Suprapubic skin (tissue), 4 donors: Measurements from ENCODE around the gene NDST3.

Experiments used
- POLR2A ChIP-seq, 2 donors: fragments of 450-650 bp; IDR thresholded peaks; one replicate each; pipeline ENCODE4 v1.6.1; 2017; ENCODE audit warnings: antibody characterized with exemption in 2 of 2, mild to moderate bottlenecking in 2 of 2, moderate library complexity in 2 of 2
- POLR2AphosphoS5 ChIP-seq, 3 donors: sonication (generic); formaldehyde crosslinking; IDR thresholded peaks; one replicate each; pipeline ENCODE4 v1.6.1; 2017; ENCODE audit warnings: antibody characterized with exemption in 3 of 3
- TF ChIP-seq, protein P1 (sequence below), 2 donors: fragments of 200-600 bp in 1 of 2; fragments of 450-650 bp in 1 of 2; sonication (generic) in 1 of 2; IDR thresholded peaks; one replicate each; pipeline ENCODE4 v1.5.1; 2016 to 2019; ENCODE audit warnings: antibody characterized with exemption in 2 of 2, mild to moderate bottlenecking in 1 of 2, moderate library complexity in 1 of 2

DNA sequence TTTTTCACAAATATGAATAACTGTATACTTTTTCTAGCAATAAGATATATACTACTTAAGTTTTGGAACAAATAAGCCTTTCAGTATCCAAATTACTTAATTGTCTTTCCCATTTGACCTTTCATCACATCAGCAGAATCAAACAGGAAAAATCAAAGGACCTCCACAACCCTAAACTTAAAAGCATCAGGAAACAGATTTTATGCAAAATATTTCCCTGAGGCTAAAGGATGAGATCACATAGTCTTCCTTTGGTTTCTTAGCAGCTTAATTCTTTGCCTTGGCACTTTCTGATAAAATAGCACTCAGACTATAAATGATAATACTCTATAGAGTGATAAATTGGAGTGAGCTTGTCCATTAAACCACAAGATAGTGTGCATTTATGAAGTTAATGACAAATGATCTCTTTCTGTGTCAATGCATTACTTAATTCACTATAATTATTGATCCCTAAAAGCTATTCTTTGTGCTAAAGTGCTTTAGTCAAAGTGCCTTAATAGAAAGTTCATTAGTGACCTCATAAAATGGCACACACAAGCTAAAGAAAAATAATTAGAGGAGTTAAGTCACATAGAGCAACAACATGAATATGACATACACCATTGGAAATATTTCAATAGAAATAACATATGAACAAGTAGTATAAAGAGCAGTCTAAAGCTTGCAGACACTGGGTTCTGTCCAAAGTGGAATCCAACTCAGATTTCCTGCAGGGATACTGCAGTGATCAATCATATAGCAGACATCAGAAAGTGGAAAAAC, 15.7 kb upstream of the NDST3 start:
- TF ChIP-seq, protein P1, sequence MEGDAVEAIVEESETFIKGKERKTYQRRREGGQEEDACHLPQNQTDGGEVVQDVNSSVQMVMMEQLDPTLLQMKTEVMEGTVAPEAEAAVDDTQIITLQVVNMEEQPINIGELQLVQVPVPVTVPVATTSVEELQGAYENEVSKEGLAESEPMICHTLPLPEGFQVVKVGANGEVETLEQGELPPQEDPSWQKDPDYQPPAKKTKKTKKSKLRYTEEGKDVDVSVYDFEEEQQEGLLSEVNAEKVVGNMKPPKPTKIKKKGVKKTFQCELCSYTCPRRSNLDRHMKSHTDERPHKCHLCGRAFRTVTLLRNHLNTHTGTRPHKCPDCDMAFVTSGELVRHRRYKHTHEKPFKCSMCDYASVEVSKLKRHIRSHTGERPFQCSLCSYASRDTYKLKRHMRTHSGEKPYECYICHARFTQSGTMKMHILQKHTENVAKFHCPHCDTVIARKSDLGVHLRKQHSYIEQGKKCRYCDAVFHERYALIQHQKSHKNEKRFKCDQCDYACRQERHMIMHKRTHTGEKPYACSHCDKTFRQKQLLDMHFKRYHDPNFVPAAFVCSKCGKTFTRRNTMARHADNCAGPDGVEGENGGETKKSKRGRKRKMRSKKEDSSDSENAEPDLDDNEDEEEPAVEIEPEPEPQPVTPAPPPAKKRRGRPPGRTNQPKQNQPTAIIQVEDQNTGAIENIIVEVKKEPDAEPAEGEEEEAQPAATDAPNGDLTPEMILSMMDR (IDR thresholded peaks at IDR 0.05) = no peak
- TF ChIP-seq POLR2AphosphoS5 (IDR thresholded peaks at IDR 0.05) = no peak
- TF ChIP-seq POLR2A (IDR thresholded peaks at IDR 0.05) = no peak
